ENCODE data around the gene AGXT.

AGXT gene

GRCh38 chr2:240919786-240920782, 51.5 kb downstream of the AGXT start:
- ChIA-PET CTCF (no interaction called here), POLR2A (no interaction called here)
- no peak for TF ChIP-seq LEF1 (IDR thresholded peaks at IDR 0.05; ENCODE audit: borderline replicate concordance)
- no peak for TF ChIP-seq NFRKB (IDR thresholded peaks at IDR 0.05)
- TF ChIP-seq TARDBP (IDR thresholded peaks at IDR 0.05) = no peak
- no peak for TF ChIP-seq L3MBTL2 (conservative IDR thresholded peaks at IDR 0.05)
- no peak for TF ChIP-seq ELF4 (IDR thresholded peaks at IDR 0.05)
- TF ChIP-seq ZNF384 (IDR thresholded peaks at IDR 0.05) = no peak
- TF ChIP-seq FOXM1 (IDR thresholded peaks at IDR 0.05; ENCODE audit: borderline replicate concordance) = no peak
- no peak for TF ChIP-seq SP1 (IDR thresholded peaks at IDR 0.05)
- TF ChIP-seq FOXK2 (IDR thresholded peaks at IDR 0.05) = no peak
- TF ChIP-seq SUZ12 (IDR thresholded peaks at IDR 0.05) = no peak
- no peak for TF ChIP-seq FOXA1 (IDR thresholded peaks at IDR 0.05)
- DNase-seq (ENCODE audit: extremely low spot score) = no peak

GRCh38 chr2:240920783-240921231, 52.2 kb downstream of the AGXT start:
- ChIA-PET POLR2A (no interaction called here), CTCF (no interaction called here)
- TF ChIP-seq FOXM1 (IDR thresholded peaks at IDR 0.05; ENCODE audit: borderline replicate concordance) = no peak
- no peak for TF ChIP-seq ZNF384 (IDR thresholded peaks at IDR 0.05)
- TF ChIP-seq LEF1 (IDR thresholded peaks at IDR 0.05; ENCODE audit: borderline replicate concordance) = no peak
- TF ChIP-seq SP1 (IDR thresholded peaks at IDR 0.05) = no peak
- no peak for TF ChIP-seq PKNOX1 (IDR thresholded peaks at IDR 0.05)
- no peak for TF ChIP-seq HDGF (IDR thresholded peaks at IDR 0.05; ENCODE audit: borderline replicate concordance)
- no peak for TF ChIP-seq ELF4 (IDR thresholded peaks at IDR 0.05)
- no peak for TF ChIP-seq BHLHE40 (IDR thresholded peaks at IDR 0.05; ENCODE audit: borderline replicate concordance)
- TF ChIP-seq TARDBP (IDR thresholded peaks at IDR 0.05) = no peak
- no peak for TF ChIP-seq CTBP1 (IDR thresholded peaks at IDR 0.05; ENCODE audit: borderline replicate concordance)
- no peak for TF ChIP-seq L3MBTL2 (conservative IDR thresholded peaks at IDR 0.05)
- no peak for DNase-seq (ENCODE audit: extremely low spot score)

GRCh38 chr2:240921311-240921994, 52.8 kb downstream of the AGXT start:
- ChIA-PET CTCF (no interaction called here), POLR2A (no interaction called here)
- TF ChIP-seq L3MBTL2 (conservative IDR thresholded peaks at IDR 0.05) (no peak), TARDBP (IDR thresholded peaks at IDR 0.05) (no peak), LEF1 (IDR thresholded peaks at IDR 0.05; ENCODE audit: borderline replicate concordance) (no peak), ELF4 (IDR thresholded peaks at IDR 0.05) (no peak), PKNOX1 (IDR thresholded peaks at IDR 0.05) (no peak), HDGF (IDR thresholded peaks at IDR 0.05; ENCODE audit: borderline replicate concordance) (no peak), CTBP1 (IDR thresholded peaks at IDR 0.05; ENCODE audit: borderline replicate concordance) (no peak), SP1 (IDR thresholded peaks at IDR 0.05) (no peak), FOXA1 (IDR thresholded peaks at IDR 0.05) (no peak), ZNF384 (IDR thresholded peaks at IDR 0.05) (no peak), ARNT (IDR thresholded peaks at IDR 0.05) (no peak), BHLHE40 (IDR thresholded peaks at IDR 0.05; ENCODE audit: borderline replicate concordance) (no peak), FOXK2 (IDR thresholded peaks at IDR 0.05) (no peak)
- DNase-seq (ENCODE audit: extremely low spot score) = no peak

- TF ChIP-seq FOXK2 (IDR thresholded peaks at IDR 0.05) (no peak), CTBP1 (IDR thresholded peaks at IDR 0.05; ENCODE audit: borderline replicate concordance) (no peak), FOXA1 (IDR thresholded peaks at IDR 0.05) (no peak), ARNT (IDR thresholded peaks at IDR 0.05) (no peak), NFRKB (IDR thresholded peaks at IDR 0.05) (no peak), BHLHE40 (IDR thresholded peaks at IDR 0.05; ENCODE audit: borderline replicate concordance) (no peak), ELF4 (IDR thresholded peaks at IDR 0.05) (no peak), SUZ12 (IDR thresholded peaks at IDR 0.05) (no peak), HDGF (IDR thresholded peaks at IDR 0.05; ENCODE audit: borderline replicate concordance) (no peak), ZNF384 (IDR thresholded peaks at IDR 0.05) (no peak), FOXM1 (IDR thresholded peaks at IDR 0.05; ENCODE audit: borderline replicate concordance) (no peak), LEF1 (IDR thresholded peaks at IDR 0.05; ENCODE audit: borderline replicate concordance) (no peak), SP1 (IDR thresholded peaks at IDR 0.05) (no peak), L3MBTL2 (conservative IDR thresholded peaks at IDR 0.05) (no peak), PKNOX1 (IDR thresholded peaks at IDR 0.05) (no peak), TARDBP (IDR thresholded peaks at IDR 0.05) (no peak)
- POLR2A ChIA-PET = no interaction called here
- DNase-seq (ENCODE audit: extremely low spot score) = no peak
- CTCF ChIA-PET = no interaction called here
These were observed 53.3 kb downstream of the AGXT start for GRCh38 chr2:240921995-240922244.

- TF ChIP-seq NFRKB (IDR thresholded peaks at IDR 0.05) (no peak), BHLHE40 (IDR thresholded peaks at IDR 0.05; ENCODE audit: borderline replicate concordance) (no peak), SUZ12 (IDR thresholded peaks at IDR 0.05) (no peak), ELF4 (IDR thresholded peaks at IDR 0.05) (no peak), CTBP1 (IDR thresholded peaks at IDR 0.05; ENCODE audit: borderline replicate concordance) (no peak), ARNT (IDR thresholded peaks at IDR 0.05) (no peak), LEF1 (IDR thresholded peaks at IDR 0.05; ENCODE audit: borderline replicate concordance) (no peak)
- no peak for DNase-seq (ENCODE audit: extremely low spot score)
- POLR2A ChIA-PET = no interaction called here
- CTCF ChIA-PET = no interaction called here
These were observed 53.8 kb downstream of the AGXT start for GRCh38 chr2:240922245-240922981.

All from HEK293T (cell line).